Activated CD8-positive, alpha-beta memory T cell treated with anti-CD3 and anti-CD28 coated beads for 48 hours (primary cell): ENCODE measurements around the gene NRGN.

ENCODE experiments used
- DNase-seq, 3 experiments: peaks; one replicate each; pipeline ENCODE4 v3.0.0-alpha.2; 2020; ENCODE audit warnings: low read depth in 2 of 3, low spot score in 2 of 3

The NRGN gene

DNA sequence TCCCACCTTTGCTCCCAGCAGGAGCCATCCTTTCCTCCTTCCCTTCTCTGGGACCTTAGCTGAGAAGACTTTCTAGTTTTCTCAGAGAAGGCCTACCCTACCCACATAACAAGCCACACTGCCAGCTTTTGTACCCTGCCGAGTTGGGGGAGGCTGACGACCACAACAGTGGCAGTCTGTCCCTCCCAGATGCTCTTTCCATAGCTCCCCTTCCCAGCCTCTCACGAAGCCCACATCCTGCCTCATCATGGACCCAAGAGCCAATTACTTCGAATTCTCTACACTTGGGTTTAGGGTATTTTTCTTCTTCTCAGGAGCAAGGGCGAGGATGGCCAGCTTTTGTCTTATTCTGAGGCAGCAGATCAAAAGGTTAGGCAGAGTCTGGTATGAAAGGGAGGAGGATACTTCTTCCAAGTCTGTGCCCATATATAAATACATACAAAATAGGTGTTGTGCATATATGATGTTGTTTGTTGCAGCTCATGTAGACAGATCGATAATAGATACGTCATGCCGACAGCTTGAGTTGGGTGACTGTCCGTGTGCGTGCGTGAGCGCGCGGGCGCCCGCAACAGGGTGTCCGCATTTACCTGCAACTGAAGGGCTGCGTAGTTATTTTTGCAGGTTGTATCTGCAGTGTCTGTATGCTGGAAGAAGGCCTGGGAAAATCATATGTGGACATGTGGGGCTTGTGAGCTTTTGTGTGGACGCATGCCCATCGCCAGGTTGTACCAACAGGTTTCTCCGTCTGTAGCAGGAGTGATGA lies 846 bp upstream of the NRGN start:
- DNase-seq = no peak

DNA sequence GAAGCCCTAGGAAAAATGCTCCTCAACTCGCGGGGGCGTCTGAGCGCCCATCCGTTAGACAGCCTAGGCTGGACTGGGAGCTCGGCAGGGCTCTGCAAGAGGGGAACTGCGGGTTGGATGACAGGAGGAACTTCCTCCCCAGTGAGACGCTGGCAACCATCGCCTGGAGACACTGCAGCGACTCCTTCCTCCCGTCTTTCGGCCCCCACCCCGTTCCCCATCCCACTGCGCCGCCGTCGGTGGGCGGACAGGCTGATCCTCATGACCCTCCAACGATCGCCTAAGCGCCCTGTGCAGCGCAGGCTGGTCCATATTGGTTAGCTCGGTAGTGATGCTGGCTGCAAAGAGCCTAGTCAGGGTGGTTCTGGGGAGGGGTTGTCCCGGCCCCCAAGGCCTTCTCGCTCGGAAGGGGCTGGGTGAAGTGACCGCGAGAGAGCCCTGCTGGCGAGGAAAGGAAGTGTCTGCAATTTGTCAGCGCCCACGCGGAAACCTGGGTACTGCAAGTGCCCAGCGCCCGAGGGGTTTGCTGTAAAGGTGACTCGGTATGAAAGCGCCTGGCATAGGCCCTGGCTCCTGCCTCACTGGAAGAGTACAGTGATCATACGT lies 638 bp downstream of the NRGN start:
- no peak for DNase-seq

DNA sequence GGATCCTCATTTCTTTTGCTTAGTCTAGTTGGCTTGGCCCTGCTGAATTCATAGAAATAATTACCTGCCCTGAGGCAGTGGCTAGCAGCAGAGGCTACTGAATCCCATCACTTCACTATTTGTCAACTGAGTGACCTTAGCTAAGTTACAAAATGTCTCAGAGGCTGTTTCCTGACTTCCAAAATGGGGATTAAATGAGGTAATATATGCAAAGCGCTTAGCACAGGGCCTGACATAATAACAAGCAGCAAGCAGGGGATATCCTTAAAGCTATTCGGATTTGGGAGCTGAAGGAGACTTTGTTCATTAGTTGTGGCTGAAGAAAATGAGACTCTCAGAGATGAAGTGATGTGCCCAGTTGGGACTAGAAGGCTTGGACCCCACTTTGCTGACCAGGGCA lies 2.8 kb downstream of the NRGN start:
- no peak for DNase-seq

DNA sequence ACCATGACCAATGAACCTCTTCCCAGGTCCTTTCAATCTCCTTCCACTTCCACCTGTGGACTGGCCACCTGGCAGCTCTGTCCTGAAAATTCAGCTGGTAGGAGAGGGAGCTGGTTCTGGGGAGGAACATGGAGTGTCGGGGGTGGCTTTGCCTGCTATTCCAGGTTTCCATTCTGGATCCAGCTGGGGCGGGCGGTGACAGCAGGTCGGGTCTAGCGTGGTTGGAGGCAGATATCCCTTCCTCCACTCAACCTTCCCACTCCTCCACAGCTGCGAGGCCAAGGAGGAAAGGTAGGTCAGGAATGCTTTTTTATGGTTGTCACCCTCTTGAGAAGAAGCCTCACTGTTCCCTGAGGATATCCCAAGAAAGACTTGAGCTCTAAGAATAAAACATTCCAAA lies 3.3 kb downstream of the NRGN start:
- no peak for DNase-seq

DNA sequence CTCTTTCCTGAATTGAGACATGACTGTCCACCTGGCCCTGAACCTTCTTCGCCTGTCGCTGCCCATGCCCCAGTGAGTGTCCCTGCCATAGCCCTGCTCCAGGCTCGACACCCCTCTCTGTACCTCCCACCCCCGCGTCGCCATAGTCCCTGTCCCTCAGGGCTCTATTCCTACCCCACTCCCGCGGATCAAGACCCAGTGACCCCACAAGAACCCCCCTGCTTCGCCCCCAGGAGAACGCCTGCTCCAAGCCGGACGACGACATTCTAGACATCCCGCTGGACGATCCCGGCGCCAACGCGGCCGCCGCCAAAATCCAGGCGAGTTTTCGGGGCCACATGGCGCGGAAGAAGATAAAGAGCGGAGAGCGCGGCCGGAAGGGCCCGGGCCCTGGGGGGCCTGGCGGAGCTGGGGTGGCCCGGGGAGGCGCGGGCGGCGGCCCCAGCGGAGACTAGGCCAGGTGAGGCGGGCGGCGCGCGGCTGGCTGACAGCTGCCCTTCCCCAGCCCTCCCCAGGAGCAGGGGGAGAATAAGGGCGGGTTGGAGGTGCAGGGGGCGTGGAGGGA lies 5.6 kb downstream of the NRGN start:
- no peak for DNase-seq

DNA sequence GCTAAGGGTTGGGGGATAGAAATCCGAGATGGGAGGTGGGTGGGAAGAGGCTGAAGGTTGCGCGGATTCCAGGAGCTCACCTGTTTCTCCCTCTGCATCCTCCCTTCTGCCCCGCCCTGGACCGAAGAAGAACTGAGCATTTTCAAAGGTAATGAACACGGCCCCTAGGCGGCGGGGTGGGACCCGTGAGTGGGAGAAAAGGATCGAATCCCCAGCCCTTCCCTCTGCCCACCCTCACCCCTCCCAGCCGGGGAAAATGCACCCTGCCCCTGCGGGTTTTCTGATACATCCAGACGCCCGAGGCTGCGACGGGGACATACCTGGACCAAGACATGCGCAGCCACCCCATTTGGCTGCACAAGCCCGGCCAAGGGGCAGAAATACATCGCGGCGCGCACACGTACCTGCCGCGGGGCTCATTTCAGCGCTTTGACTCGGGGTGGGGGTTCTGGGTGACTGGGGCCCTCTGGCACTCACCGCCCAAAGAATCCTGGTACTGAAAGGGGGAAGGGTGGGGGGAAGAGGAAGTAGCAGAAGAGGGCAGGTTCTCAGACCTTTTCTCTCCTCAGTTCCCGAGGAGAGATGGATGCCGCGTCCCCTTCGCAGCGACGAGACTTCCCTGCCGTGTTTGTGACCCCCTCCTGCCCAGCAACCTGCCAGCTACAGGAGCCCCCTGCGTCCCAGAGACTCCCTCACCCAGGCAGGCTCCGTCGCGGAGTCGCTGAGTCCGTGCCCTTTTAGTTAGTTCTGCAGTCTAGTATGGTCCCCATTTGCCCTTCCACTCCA lies 6.3 kb downstream of the NRGN start:
- no peak for DNase-seq

DNA sequence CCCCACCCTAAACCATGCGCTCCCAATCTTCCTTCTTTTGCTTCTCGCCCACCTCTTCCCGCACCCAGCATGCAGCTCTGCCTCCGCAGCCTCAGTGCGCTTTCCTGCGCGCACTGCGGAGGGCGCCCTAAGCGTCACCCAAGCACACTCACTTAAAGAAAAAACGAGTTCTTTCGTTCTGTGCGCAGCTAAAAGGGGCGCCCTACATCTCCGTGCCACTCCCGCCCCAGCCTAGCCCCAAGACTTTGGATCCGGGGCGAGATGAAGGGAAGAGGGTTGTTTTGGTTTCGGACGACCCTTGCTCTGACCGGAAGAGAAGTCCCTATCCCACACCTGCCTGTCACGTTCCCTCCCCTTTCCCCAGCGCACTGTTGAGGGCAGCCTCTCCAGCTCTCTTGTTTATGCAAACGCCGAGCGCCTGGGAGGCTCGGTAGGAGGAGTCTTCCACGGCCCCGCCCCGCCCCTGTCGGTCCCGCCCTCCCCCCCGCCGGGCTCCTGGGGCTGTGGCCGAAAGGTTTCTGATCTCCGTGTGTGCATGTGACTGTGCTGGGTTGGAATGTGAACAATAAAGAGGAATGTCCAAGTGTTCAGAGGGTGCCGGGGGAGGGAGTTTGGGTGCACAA lies 7.0 kb downstream of the NRGN start:
- DNase-seq = peak in 1 of 3 experiments; percentile 51

DNA sequence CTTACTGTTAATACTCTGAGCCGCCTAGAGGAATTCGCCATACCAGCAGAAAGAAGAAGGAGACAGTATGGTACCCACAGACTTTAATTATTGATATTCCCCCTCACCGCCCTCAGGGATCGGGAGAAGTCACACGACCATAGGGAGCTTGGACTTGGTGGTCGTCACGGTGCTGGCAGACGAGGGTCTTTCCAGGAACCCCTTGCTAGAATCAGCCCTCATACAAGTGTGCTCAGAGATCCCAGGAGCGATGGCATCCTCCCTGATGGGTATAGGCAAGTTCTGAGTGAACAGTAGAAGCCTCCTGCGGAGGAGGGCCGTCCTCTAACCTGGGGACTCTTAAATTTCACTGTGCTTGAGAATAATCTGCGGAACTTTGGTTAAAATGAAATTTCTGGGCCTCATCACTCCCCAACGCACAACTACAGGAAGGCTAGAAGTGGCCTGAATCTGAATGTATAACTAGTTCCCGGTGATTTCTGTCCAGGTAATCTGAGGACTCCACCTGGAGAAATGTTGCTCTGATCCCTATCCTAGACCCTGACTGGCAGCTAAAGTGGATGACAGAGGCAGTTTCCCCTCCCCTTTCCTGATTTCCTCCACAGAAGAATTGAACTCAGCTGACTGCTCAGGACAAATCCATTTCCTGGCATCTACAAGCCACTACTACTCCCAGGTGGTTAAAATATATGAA lies 7.8 kb downstream of the NRGN start:
- DNase-seq = no peak

DNA sequence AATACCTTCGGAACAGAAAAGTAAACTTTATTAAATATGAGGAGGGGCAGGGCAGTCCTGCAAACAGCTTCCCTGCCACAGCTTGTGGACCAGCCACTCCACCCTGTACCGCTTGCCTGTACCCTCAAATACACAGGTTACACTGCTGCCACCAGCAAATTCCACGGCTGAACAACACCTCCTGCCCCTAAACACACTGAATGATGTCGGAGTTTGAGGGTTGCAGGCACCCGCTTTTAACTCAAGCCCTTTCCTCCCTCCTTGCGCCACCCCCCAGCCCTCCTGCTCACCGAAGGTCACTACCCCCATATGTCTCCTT lies 8.3 kb downstream of the NRGN start:
- no peak for DNase-seq

DNA sequence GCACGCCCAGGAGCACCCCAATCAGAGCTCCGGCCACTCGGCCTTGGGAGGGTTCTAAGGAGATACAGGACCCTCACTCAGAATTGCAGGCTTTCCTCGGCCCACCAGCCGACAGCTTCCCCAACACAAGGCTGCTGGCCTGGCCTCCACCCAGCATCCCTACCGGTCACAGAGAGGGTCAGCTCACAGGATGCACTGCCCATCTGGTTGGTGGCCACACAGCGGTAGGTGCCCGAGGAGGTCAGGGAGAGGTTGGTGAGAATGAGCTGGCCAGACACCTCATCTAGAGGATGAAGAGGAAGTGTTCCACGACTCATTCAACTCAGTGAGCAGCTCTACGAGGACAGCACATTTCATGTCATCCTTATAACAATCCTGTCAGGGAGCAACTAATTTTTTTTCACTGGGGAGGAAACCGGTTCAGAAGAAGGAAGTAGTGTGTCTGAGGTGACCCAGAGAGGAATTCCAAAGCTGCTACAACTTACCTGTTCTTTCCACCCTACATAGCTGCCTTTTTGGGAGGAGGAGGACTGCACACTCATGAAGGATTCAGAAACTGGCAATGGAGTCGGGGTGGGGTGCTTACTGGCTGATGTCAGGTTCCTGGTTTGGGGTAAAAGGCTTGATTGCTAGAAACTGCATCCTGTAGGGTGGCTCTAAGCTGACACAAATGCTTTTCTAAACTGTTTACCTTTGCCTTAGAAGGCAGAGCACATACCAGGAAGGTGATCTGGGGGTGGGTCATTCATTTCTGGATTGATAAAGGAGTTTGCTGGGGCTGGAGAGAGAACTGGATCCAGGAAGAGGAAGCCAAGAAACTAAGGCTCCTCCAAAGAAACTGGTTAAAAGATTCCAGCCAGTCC lies 9.0 kb downstream of the NRGN start:
- DNase-seq = no peak

DNA sequence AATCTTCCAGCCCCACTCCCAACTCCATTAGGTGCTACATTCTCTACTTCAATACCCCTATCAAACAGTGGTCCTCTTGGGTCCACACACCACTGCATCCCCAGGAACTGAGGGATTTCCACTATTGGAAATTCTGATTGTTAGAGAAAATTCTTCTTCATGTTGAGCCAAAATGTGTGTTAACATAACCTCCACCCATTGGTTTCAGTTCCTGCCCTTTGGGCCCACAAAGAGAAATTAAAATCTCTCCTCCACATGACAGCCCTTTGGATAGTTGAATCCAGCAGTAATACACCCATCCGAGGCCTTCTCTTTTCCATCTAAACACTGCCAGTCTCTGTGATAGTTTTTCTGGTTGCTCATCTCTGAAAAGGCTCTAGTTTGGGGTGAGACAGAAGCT lies 10.2 kb downstream of the NRGN start:
- no peak for DNase-seq

DNA sequence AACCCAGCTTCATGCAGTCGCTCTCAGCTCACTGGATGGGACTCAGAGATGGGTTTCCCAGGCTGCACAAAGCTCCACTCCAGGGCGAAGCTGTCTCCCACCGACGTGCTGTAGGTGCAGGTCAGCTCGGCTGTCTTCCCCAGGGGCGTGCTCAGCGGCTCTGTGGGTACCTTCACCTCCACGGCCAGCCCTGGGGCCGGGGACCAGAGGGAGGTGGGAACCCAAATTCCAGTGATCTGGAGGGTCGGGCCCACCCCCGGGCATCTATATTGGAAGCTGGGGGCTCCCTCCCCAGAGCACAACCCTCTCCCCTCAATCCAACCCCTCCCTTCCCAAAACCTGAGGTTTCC lies 11.6 kb downstream of the NRGN start:
- DNase-seq = no peak

DNA sequence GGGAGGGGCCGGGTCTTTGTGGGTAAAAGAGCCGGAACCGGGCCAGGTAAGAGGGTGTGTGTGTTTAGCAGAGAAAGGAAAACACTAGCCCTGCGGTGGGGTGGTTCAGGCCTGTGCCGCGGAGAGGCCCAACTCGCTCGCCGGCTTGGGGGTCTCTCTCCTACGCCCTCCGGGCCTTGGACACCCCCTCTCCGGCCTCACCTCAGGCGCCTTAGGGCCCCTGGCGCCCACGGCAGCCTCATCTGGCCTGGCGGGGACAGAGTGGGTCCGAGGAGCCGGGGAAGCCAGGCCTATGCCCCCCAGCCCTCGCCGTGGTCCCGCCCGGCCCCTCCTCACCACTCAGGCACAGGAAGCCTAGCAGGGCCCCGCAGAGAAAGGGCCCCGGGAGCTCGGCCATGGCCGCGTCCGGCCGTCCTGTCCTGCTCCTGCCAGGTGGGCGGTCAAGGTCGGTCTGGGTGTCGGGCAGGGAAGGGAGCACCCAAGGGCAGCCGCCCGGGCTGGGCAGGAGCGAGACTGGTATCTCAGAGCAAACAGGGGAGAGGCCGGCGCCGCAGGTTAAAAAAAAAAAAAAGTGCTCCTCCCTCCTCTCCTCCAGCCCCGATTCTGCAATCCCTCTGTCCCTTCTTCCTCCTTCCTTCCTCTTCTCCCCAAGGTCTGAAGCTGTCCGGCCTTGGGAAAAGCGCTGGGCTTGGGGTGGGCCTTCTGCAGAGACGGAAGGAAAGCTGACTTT lies 12.2 kb downstream of the NRGN start, which contains the start of gene VSIG2:
VSIG2 (minus strand) TSS at position 515 of the 730 bp plus-strand sequence; CDS start at position 397, 118 bp downstream.
- no peak for DNase-seq

DNA sequence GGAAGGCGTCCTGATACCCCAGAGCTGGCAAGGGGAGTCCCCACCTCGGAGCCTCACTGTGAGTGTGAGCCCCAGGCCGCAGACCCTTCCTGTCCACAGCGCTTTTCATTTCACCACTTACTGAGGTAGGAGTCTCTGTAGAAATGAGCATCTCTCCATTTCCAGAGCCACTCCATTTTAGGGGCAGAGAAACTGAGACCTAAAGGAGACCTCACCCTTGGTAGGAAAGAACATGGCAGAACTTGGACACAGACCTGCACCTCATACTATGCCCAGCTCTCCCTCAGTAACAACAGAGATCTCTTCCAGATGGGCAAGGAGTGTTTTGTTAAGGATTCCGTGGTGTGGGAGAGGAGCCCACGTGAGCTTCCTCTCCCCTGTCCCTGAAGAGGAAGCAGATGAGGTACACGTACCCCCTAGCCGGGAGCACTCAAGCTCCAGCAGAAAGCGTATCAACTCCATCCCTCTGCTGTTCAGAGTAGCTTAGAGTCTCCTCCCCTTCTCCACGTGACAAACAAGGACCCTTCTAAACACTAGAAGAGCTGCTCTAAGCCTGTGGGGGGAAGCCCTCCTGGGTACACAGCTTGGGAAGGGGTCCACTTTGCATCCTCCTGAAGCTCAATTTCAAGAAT lies 12.8 kb downstream of the NRGN start:
- no peak for DNase-seq

DNA sequence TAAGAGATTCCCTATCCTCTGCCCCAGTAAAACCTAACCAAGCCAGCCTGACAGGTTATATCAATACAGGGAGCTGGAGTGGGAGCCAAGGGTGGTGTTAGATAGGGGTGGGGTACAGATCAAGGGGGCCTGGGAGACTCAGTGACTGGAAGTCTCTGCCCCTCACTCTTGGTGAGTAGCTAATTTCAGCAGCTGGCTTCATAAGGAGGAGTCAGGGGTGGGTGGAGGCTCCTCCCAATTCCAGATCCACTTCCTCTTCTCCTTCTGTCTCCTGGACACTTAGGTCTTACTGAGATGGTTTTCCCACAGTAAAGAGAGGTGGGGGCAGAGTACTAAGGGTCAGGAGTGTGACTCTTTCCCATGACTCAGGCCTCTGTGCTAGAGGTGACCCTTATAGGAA lies 13.5 kb downstream of the NRGN start:
- no peak for DNase-seq

DNA sequence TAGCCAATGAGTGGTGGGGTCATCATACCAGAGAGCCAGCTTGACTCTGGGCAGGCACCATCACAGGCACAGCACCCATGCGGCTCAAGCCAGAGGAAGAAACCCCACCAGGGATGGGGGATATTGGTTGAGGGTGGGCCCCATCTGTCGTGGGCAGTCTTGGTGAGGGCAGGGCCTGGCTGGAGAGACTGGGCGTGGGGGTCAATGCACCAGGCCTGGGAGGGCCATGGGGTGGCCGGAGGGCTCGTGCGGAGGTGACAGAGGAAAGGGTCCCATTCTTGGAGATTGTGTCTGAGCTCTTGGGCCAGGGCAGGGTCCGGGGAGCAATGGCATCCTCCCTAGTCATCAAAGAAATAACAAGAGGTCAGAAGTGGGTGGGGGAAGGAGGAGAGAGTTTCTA lies 13.9 kb downstream of the NRGN start:
- DNase-seq = no peak

DNA sequence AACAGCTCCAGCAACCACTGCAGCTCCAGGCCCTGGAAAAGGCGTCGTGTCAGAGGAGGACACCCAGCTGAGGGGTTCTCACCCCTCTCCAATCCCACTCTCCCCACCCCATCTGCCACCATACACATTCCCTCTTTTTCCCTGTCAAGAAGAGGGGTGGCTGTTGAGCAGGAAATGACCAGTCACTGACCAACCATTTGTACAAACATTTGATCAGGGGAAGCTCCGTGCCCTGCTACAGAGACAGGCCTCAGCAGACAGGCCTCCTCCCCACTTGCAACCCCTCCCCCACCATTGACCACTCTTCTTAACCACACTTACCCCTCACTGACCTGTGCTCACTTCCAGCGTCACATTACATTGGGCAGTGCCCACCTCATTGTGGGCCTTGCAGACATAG lies 14.6 kb downstream of the NRGN start:
- no peak for DNase-seq

DNA sequence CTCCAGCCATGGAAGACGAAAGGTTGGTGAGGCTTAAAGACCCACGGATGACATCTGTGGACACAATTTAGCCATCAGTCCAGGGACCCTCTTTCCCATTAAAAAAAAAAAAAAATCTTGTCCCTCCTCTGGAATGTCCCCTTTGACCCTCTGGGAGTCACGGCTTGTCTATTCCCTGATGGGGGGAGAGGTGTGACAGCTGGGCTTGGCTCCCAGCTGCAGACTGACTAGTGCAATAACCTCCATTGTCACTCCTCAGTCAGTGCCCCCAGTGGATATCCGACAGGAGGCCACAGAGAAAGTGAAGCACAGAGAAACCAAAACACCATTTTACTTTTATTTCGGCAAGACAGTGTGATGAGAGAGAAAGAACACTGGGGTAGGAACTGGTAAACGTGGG lies 15.0 kb downstream of the NRGN start:
- no peak for DNase-seq
